ENCODE results near the gene GNAQ.

Gene GNAQ

GRCh38 chr9:77885104-77885672, 146.4 kb downstream of the GNAQ start:
- H2BK120ac ChIP-seq (ENCODE audit: low read depth, low read length): no peak overlapping the region
- H4K91ac ChIP-seq (ENCODE audit: low read length): no peak overlapping the region
- H2AFZ ChIP-seq (ENCODE audit: low read depth, low read length): no peak overlapping the region
- no peak overlapping the region for H3K14ac ChIP-seq (ENCODE audit: low read length in 2 of 2)
- DNase-seq: no peak
- H3K4ac ChIP-seq (ENCODE audit: low read depth in 1 of 2, low read length in 2 of 2): no peak overlapping the region
- H3K4me1 ChIP-seq (ENCODE audit: control insufficient read depth, insufficient read depth, low read depth, low read length): peaks cover 4% of the 10 kb centered on the region
- no peaks in the 10 kb centered on the region for H3K36me3 ChIP-seq (ENCODE audit: control insufficient read depth in 1 of 2, insufficient read depth in 2 of 2, low read depth in 1 of 2, low read length in 2 of 2)
- H3K79me1 ChIP-seq (replicated peaks; ENCODE audit: low read length, poor library complexity, severe bottlenecking): peaks cover 23% of the 10 kb centered on the region
- no peak overlapping the region for H3K9ac ChIP-seq (ENCODE audit: low read length)
- H3K4me2 ChIP-seq (ENCODE audit: low read length, poor library complexity, severe bottlenecking): no peak overlapping the region
- no peak overlapping the region for H2BK12ac ChIP-seq (ENCODE audit: low read length in 2 of 2)
- H3K27ac ChIP-seq (ENCODE audit: low read length, poor library complexity, severe bottlenecking): no peak overlapping the region
- H3K23ac ChIP-seq (ENCODE audit: low read length in 2 of 2): no peak overlapping the region
- WGBS: 91% methylated on average over 2 of the region's 3 CpGs
- no peaks in the 10 kb centered on the region for H3K9me3 ChIP-seq (ENCODE audit: control insufficient read depth, low read length)
- H2BK5ac ChIP-seq (ENCODE audit: low read depth, low read length, poor library complexity, severe bottlenecking): no peak overlapping the region
- H2BK15ac ChIP-seq (ENCODE audit: low read depth, poor library complexity, severe bottlenecking): no peak overlapping the region
- no peak overlapping the region for H4K8ac ChIP-seq (ENCODE audit: low read length)
- no peaks in the 10 kb centered on the region for H3K27me3 ChIP-seq (ENCODE audit: control insufficient read depth in 1 of 2, insufficient read depth in 1 of 2, low read length in 2 of 2)
- no peak overlapping the region for H2AK5ac ChIP-seq (ENCODE audit: low read length, severe bottlenecking)
- H3K4me3 ChIP-seq (ENCODE audit: insufficient read depth in 1 of 2, low read depth in 1 of 2, low read length in 2 of 2): no peak overlapping the region
- H3K18ac ChIP-seq (ENCODE audit: low read depth in 1 of 2, low read length in 2 of 2): no peak overlapping the region

- Histone ChIP-seq H2AK5ac (ENCODE audit: low read length, severe bottlenecking) (peak overlapping the region; percentile 57), H2AFZ (ENCODE audit: low read depth, low read length) (no peak overlapping the region), H3K4me1 (ENCODE audit: control insufficient read depth, insufficient read depth, low read depth, low read length) (peaks cover 4% of the 10 kb centered on the region), H3K18ac (ENCODE audit: low read depth in 1 of 2, low read length in 2 of 2) (no peak overlapping the region), H2BK12ac (ENCODE audit: low read length in 2 of 2) (no peak overlapping the region), H3K4me2 (ENCODE audit: low read length, poor library complexity, severe bottlenecking) (peak overlapping the region; percentile 54), H3K9me3 (ENCODE audit: control insufficient read depth, low read length) (no peaks in the 10 kb centered on the region), H2BK15ac (ENCODE audit: low read depth, poor library complexity, severe bottlenecking) (no peak overlapping the region), H3K36me3 (ENCODE audit: control insufficient read depth in 1 of 2, insufficient read depth in 2 of 2, low read depth in 1 of 2, low read length in 2 of 2) (no peaks in the 10 kb centered on the region), H3K4me3 (ENCODE audit: insufficient read depth in 1 of 2, low read depth in 1 of 2, low read length in 2 of 2) (no peak overlapping the region), H4K8ac (ENCODE audit: low read length) (no peak overlapping the region), H3K79me1 (replicated peaks; ENCODE audit: low read length, poor library complexity, severe bottlenecking) (peaks cover 29% of the 10 kb centered on the region), H2BK120ac (ENCODE audit: low read depth, low read length) (no peak overlapping the region), H3K4ac (ENCODE audit: low read depth in 1 of 2, low read length in 2 of 2) (no peak overlapping the region), H3K27me3 (ENCODE audit: control insufficient read depth in 1 of 2, insufficient read depth in 1 of 2, low read length in 2 of 2) (no peaks in the 10 kb centered on the region), H3K9ac (ENCODE audit: low read length) (no peak overlapping the region), H3K23ac (ENCODE audit: low read length in 2 of 2) (no peak overlapping the region), H4K91ac (ENCODE audit: low read length) (no peak overlapping the region), H3K14ac (ENCODE audit: low read length in 2 of 2) (no peak overlapping the region), H2BK5ac (ENCODE audit: low read depth, low read length, poor library complexity, severe bottlenecking) (no peak overlapping the region), H3K27ac (ENCODE audit: low read length, poor library complexity, severe bottlenecking) (peak overlapping the region; percentile 59)
- WGBS: 15% methylated on average over 5 of the region's 5 CpGs
- DNase-seq: peak; percentile 22
Observed at GRCh38 chr9:77883846-77884771, 147.5 kb downstream of the GNAQ start.

GRCh38 chr9:77883133-77883532, 148.5 kb downstream of the GNAQ start:
- no peaks in the 10 kb centered on the region for H3K27me3 ChIP-seq (ENCODE audit: control insufficient read depth in 1 of 2, insufficient read depth in 1 of 2, low read length in 2 of 2)
- H3K18ac ChIP-seq (ENCODE audit: low read depth in 1 of 2, low read length in 2 of 2): no peak overlapping the region
- no peak overlapping the region for H2BK12ac ChIP-seq (ENCODE audit: low read length in 2 of 2)
- H3K4me1 ChIP-seq (ENCODE audit: control insufficient read depth, insufficient read depth, low read depth, low read length): peaks cover 4% of the 10 kb centered on the region
- H3K14ac ChIP-seq (ENCODE audit: low read length in 2 of 2): no peak overlapping the region
- no peak overlapping the region for H2AFZ ChIP-seq (ENCODE audit: low read depth, low read length)
- H3K36me3 ChIP-seq (ENCODE audit: control insufficient read depth in 1 of 2, insufficient read depth in 2 of 2, low read depth in 1 of 2, low read length in 2 of 2): no peaks in the 10 kb centered on the region
- no peak overlapping the region for H3K4me2 ChIP-seq (ENCODE audit: low read length, poor library complexity, severe bottlenecking)
- peak overlapping the region in 1 of 2 experiments; percentile 80 for H3K23ac ChIP-seq (ENCODE audit: low read length in 2 of 2)
- no peak overlapping the region for H4K91ac ChIP-seq (ENCODE audit: low read length)
- H2AK5ac ChIP-seq (ENCODE audit: low read length, severe bottlenecking): no peak overlapping the region
- H3K9ac ChIP-seq (ENCODE audit: low read length): no peak overlapping the region
- no peak overlapping the region for H3K4ac ChIP-seq (ENCODE audit: low read depth in 1 of 2, low read length in 2 of 2)
- H3K79me1 ChIP-seq (replicated peaks; ENCODE audit: low read length, poor library complexity, severe bottlenecking): peaks cover 31% of the 10 kb centered on the region
- no peak for DNase-seq
- no peak overlapping the region for H2BK5ac ChIP-seq (ENCODE audit: low read depth, low read length, poor library complexity, severe bottlenecking)
- no peak overlapping the region for H4K8ac ChIP-seq (ENCODE audit: low read length)
- H2BK120ac ChIP-seq (ENCODE audit: low read depth, low read length): no peak overlapping the region
- no peak overlapping the region for H3K27ac ChIP-seq (ENCODE audit: low read length, poor library complexity, severe bottlenecking)
- H3K4me3 ChIP-seq (ENCODE audit: insufficient read depth in 1 of 2, low read depth in 1 of 2, low read length in 2 of 2): no peak overlapping the region
- no peak overlapping the region for H2BK15ac ChIP-seq (ENCODE audit: low read depth, poor library complexity, severe bottlenecking)
- H3K9me3 ChIP-seq (ENCODE audit: control insufficient read depth, low read length): no peaks in the 10 kb centered on the region

- Histone ChIP-seq H2BK15ac (ENCODE audit: low read depth, poor library complexity, severe bottlenecking) (no peak overlapping the region), H2BK12ac (ENCODE audit: low read length in 2 of 2) (no peak overlapping the region), H2AK5ac (ENCODE audit: low read length, severe bottlenecking) (no peak overlapping the region), H2AFZ (ENCODE audit: low read depth, low read length) (no peak overlapping the region), H3K18ac (ENCODE audit: low read depth in 1 of 2, low read length in 2 of 2) (no peak overlapping the region), H3K23ac (ENCODE audit: low read length in 2 of 2) (no peak overlapping the region), H2BK120ac (ENCODE audit: low read depth, low read length) (no peak overlapping the region), H3K4me2 (ENCODE audit: low read length, poor library complexity, severe bottlenecking) (no peak overlapping the region), H4K91ac (ENCODE audit: low read length) (no peak overlapping the region), H3K36me3 (ENCODE audit: control insufficient read depth in 1 of 2, insufficient read depth in 2 of 2, low read depth in 1 of 2, low read length in 2 of 2) (no peaks in the 10 kb centered on the region), H3K27me3 (ENCODE audit: control insufficient read depth in 1 of 2, insufficient read depth in 1 of 2, low read length in 2 of 2) (no peaks in the 10 kb centered on the region), H3K4me1 (ENCODE audit: control insufficient read depth, insufficient read depth, low read depth, low read length) (peaks cover 4% of the 10 kb centered on the region), H3K14ac (ENCODE audit: low read length in 2 of 2) (no peak overlapping the region), H3K9me3 (ENCODE audit: control insufficient read depth, low read length) (no peaks in the 10 kb centered on the region), H3K79me1 (replicated peaks; ENCODE audit: low read length, poor library complexity, severe bottlenecking) (peaks cover 35% of the 10 kb centered on the region), H3K27ac (ENCODE audit: low read length, poor library complexity, severe bottlenecking) (no peak overlapping the region), H4K8ac (ENCODE audit: low read length) (no peak overlapping the region), H3K4ac (ENCODE audit: low read depth in 1 of 2, low read length in 2 of 2) (no peak overlapping the region), H3K4me3 (ENCODE audit: insufficient read depth in 1 of 2, low read depth in 1 of 2, low read length in 2 of 2) (no peak overlapping the region), H3K9ac (ENCODE audit: low read length) (no peak overlapping the region), H2BK5ac (ENCODE audit: low read depth, low read length, poor library complexity, severe bottlenecking) (no peak overlapping the region)
- DNase-seq: no peak
- 79% methylated on average over 4 of the region's 4 CpGs for WGBS
Observed at GRCh38 chr9:77882294-77882693, 149.3 kb downstream of the GNAQ start.
